Neutrophil (primary cell): ENCODE measurements around the gene C22orf15.

Experiments
- H3K27ac ChIP-seq: fragments of 200-600 bp; sonication (generic); 2 replicates; pipeline ENCODE4 v1.5.1; 2016; ENCODE audit warnings: mild to moderate bottlenecking, moderate library complexity
- H3K27me3 ChIP-seq: fragments of 200-600 bp; sonication (generic); 2 replicates; pipeline ENCODE4 v1.6.0; 2016; ENCODE audit warnings: mild to moderate bottlenecking
- H3K36me3 ChIP-seq: fragments of 200-600 bp; sonication (generic); 2 replicates; pipeline ENCODE4 v1.5.1; 2017
- H3K4me1 ChIP-seq, 2 experiments: fragments of 200-600 bp in 1 of 2; sonication (generic) in 1 of 2; 1 replicate in 1 of 2; 2 replicates in 1 of 2; pipeline versions ENCODE4 v1.5.1 to v1.6.1; 2013 to 2016; ENCODE audit warnings: low read depth in 1 of 2, low read length in 1 of 2, mild to moderate bottlenecking in 1 of 2, moderate library complexity in 1 of 2; ENCODE audit not compliant: control insufficient read depth in 1 of 2, insufficient read depth in 1 of 2
- H3K4me3 ChIP-seq, 2 experiments: fragments of 200-600 bp in 1 of 2; sonication (generic) in 1 of 2; 1 replicate in 1 of 2; 2 replicates in 1 of 2; pipeline ENCODE4 v1.5.1; 2013 to 2016; ENCODE audit warnings: low read depth in 1 of 2, low read length in 1 of 2, mild to moderate bottlenecking in 1 of 2, moderate library complexity in 1 of 2
- H3K9me3 ChIP-seq: fragments of 200-600 bp; sonication (generic); 2 replicates; pipeline ENCODE4 v1.5.1; 2016
- TF ChIP-seq, protein P1 (sequence below): fragments of 200-600 bp; sonication (generic); IDR thresholded peaks from 2 replicates; pipeline ENCODE4 v1.5.1; 2016; ENCODE audit warnings: antibody characterized with exemption

Gene C22orf15

DNA sequence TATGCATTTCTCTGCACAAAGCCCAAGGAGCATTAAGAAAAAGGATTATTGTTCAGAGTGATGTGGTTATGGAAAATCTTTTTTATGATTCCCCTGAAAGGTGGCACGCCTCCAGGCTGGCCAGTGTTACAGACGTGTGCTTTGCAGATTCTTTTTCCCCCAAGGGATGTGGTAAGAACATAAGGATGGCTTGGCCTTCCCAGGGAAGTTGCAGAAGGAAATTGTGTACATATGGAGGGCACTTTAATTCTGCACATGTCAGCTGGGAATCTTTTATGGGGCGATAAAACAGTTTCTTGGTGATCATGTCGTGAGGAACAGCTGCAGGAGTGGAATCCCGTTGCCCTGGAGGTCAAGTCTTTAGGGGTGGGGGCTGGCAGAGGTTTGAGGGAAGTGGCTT is 33.7 kb downstream of the C22orf15 start:
- no peak overlapping the region for H3K4me3 ChIP-seq
- no peaks in the 10 kb centered on the region for H3K9me3 ChIP-seq
- H3K27ac ChIP-seq = no peak overlapping the region
- H3K36me3 ChIP-seq = peaks cover 78% of the 10 kb centered on the region
- H3K4me1 ChIP-seq = no peaks in the 10 kb centered on the region
- TF ChIP-seq, protein P1, sequence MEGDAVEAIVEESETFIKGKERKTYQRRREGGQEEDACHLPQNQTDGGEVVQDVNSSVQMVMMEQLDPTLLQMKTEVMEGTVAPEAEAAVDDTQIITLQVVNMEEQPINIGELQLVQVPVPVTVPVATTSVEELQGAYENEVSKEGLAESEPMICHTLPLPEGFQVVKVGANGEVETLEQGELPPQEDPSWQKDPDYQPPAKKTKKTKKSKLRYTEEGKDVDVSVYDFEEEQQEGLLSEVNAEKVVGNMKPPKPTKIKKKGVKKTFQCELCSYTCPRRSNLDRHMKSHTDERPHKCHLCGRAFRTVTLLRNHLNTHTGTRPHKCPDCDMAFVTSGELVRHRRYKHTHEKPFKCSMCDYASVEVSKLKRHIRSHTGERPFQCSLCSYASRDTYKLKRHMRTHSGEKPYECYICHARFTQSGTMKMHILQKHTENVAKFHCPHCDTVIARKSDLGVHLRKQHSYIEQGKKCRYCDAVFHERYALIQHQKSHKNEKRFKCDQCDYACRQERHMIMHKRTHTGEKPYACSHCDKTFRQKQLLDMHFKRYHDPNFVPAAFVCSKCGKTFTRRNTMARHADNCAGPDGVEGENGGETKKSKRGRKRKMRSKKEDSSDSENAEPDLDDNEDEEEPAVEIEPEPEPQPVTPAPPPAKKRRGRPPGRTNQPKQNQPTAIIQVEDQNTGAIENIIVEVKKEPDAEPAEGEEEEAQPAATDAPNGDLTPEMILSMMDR = no peak
- H3K27me3 ChIP-seq = no peaks in the 10 kb centered on the region

DNA sequence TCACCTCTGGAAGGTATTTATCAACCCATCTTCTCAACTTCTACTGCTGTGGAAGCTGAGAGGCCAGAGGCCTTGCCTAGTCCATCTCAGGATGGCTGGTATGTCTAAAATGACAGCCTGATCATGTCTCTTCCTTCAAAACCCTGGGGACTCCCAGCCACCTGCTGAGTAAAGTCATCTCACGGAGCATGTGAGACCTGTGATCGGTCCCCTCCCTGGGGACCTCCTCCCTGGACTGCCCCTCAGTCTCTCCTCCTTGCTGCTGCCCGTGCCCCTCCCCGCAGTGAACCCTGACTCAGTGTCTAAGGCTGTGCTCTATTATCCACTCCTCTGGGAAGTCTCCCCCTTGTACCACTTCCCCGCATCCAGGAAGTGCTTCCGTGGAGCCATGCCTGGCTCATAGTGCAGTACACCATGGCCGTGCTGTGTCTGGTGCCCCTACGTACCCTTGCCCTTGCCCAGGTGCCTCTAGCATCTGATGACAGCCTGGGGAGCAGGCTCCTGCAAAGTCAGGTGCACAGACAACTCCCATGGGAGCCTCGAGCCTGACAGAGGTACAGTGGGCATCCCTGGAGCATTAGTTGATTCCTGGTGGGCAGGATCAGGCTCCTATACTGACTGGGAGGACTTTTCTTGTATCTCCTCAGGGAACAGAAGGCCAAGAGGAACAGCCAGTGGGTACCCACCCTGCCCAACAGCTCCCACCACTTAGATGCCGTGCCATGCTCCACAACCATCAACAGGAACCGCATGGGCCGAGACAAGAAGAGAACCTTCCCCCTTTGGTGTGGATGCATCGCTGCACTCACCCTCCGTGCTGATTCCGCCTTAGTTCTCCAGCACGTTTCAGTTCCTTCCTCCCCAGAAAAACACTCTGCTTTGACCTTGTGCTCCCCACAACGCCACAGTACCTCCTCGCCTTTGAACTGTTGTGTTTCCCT is 37.8 kb downstream of the C22orf15 start:
- Histone ChIP-seq H3K27me3 (no peaks in the 10 kb centered on the region), H3K4me1 (no peaks in the 10 kb centered on the region), H3K4me3 (no peak overlapping the region), H3K27ac (no peak overlapping the region), H3K9me3 (no peaks in the 10 kb centered on the region), H3K36me3 (peaks cover 83% of the 10 kb centered on the region)
- TF ChIP-seq, protein P1 = no peak

DNA sequence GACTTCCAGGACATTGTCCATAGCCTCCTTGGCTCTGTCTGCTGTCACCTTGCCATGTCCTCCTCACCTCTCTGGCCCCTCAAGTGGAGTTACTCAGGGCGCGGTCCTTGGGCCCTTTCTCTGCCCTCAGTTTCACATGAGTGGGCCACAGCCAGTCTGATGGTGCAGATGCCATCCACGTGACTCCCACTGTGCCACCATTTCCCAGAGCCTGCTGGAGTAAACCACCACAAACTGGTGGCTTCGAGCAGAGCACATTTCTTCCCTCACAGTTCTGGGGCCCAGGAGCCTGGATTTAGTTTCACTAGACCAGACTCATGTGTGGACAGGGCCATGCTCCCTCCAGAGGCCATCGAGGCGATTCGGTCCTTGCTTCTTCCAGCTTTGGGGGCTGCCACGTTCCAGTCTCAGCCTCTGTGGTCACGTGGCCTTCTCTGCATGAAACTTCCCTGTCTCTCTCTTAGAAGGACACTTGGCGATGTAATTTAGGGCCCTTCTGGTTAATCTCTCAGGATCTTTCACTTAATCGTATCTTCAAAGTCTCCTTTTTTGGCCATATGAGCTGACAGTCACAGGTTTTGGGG is 38.5 kb downstream of the C22orf15 start:
- no peaks in the 10 kb centered on the region for H3K4me1 ChIP-seq
- H3K27me3 ChIP-seq = no peaks in the 10 kb centered on the region
- peaks cover 84% of the 10 kb centered on the region for H3K36me3 ChIP-seq
- TF ChIP-seq, protein P1 = no peak
- no peak overlapping the region for H3K4me3 ChIP-seq
- no peak overlapping the region for H3K27ac ChIP-seq
- H3K9me3 ChIP-seq = no peaks in the 10 kb centered on the region

DNA sequence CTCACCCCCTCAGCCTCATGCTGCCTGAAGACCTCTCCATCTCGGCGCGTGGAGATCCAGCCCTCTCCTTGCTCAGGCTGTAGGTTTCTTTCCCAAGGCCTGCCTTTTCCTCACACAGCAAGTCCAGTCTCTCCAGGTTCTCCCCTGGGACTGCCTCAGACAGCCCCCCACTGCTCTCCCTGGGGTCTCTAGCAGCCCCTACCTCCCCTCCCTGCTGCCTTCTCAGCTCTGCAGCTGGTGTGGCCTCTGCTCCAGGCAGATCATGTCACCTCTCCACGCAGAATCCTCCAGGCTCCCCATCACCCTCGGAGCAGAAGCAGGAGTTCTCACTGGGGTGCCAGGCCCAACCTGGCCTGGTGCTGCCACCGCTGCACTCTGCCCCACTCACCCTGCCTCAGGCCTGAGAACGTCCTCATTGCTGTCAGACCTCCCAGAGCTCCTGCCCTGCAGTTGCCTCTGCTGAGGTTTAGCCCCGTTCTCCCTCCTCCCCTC is 39.1 kb downstream of the C22orf15 start:
- Histone ChIP-seq H3K4me3 (no peak overlapping the region), H3K36me3 (peaks cover 84% of the 10 kb centered on the region), H3K27me3 (no peaks in the 10 kb centered on the region), H3K27ac (no peak overlapping the region), H3K4me1 (no peaks in the 10 kb centered on the region), H3K9me3 (no peaks in the 10 kb centered on the region)
- TF ChIP-seq, protein P1 = no peak

DNA sequence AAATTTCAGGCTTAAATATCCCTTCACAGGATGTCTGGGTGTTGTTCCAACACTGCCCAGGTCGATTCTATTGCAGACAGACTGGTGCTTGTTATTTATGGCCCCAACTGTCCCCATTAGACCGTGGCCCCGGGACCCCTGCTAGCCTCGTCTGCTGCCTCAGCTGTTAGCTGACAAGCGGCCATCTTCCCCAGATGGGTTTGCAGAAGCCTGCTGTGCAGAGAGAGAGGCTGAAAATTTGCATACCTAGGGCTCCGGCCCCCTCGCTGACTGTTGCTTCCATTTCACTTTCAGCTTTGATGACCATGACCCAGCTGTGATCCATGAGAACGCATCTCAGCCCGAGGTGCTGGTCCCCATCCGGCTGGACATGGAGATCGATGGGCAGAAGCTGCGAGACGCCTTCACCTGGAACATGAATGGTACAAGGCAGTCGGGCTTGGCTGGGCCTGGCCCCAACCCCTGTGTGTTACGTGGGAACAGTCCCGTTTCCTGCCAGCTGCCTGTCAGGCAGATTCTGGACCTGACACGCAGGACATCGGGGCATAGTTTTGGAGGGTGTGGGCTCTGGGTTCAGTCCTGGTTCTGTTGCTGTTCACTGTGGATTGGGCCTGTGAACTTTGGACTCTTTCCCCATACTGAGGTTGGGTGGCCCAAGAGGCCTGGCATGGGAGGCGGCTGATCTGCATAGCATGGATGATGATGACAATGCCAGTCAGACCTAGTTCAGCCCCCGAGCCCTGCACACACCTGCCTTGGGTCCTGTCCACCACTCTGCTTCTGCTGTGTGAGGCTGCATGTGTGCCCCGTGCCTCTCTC is 40.4 kb downstream of the C22orf15 start:
- Histone ChIP-seq H3K4me1 (no peaks in the 10 kb centered on the region), H3K36me3 (peaks cover 82% of the 10 kb centered on the region), H3K27me3 (no peaks in the 10 kb centered on the region), H3K4me3 (no peak overlapping the region), H3K9me3 (no peaks in the 10 kb centered on the region), H3K27ac (no peak overlapping the region)
- TF ChIP-seq, protein P1 = no peak
